ENCODE measurements around the gene SCN4A. TPM values are rescaled to one million over a fixed set of nuclear protein-coding genes. Genes with fewer than 3 reads are reported as not detected.

Gene SCN4A
- total RNA-seq, 1 donor from 2014 or later = 0.95 TPM

- no peak for DNase-seq (ENCODE audit: low spot score)
- H3K4me1 Mint-ChIP-seq (ENCODE audit: unreplicated experiment) = peaks cover under 1% of the 10 kb centered on the region
- no peaks in the 10 kb centered on the region for H3K36me3 Mint-ChIP-seq (ENCODE audit: low read depth, unreplicated experiment)
- no peak overlapping the region for H3K4me3 Mint-ChIP-seq (ENCODE audit: unreplicated experiment)
- peaks cover 7% of the 10 kb centered on the region for H3K27me3 Mint-ChIP-seq (ENCODE audit: unreplicated experiment)
- H3K27ac Mint-ChIP-seq (ENCODE audit: unreplicated experiment) = no peak overlapping the region
- no peaks in the 10 kb centered on the region for H3K9me3 Mint-ChIP-seq (ENCODE audit: unreplicated experiment)
- no peak for TF ChIP-seq CTCF (IDR thresholded peaks at IDR 0.05; ENCODE audit: unreplicated experiment)
These were observed 4.8 kb downstream of the SCN4A start for GRCh38 chr17:63967953-63968352.

- DNase-seq (ENCODE audit: low spot score) = no peak
- no peak overlapping the region for H3K27ac Mint-ChIP-seq (ENCODE audit: unreplicated experiment)
- H3K4me3 Mint-ChIP-seq (ENCODE audit: unreplicated experiment) = no peak overlapping the region
- no peaks in the 10 kb centered on the region for H3K36me3 Mint-ChIP-seq (ENCODE audit: low read depth, unreplicated experiment)
- no peaks in the 10 kb centered on the region for H3K9me3 Mint-ChIP-seq (ENCODE audit: unreplicated experiment)
- peaks cover 7% of the 10 kb centered on the region for H3K27me3 Mint-ChIP-seq (ENCODE audit: unreplicated experiment)
- H3K4me1 Mint-ChIP-seq (ENCODE audit: unreplicated experiment) = peaks cover 3% of the 10 kb centered on the region
- TF ChIP-seq CTCF (IDR thresholded peaks at IDR 0.05; ENCODE audit: unreplicated experiment) = no peak
These were observed 6.0 kb downstream of the SCN4A start for GRCh38 chr17:63966646-63967264.

GRCh38 chr17:63963123-63963522 lies 9.6 kb downstream of the SCN4A start:
- TF ChIP-seq CTCF (IDR thresholded peaks at IDR 0.05; ENCODE audit: unreplicated experiment) = no peak
- no peak overlapping the region for H3K4me3 Mint-ChIP-seq (ENCODE audit: unreplicated experiment)
- H3K36me3 Mint-ChIP-seq (ENCODE audit: low read depth, unreplicated experiment) = no peaks in the 10 kb centered on the region
- H3K9me3 Mint-ChIP-seq (ENCODE audit: unreplicated experiment) = no peaks in the 10 kb centered on the region
- no peak for DNase-seq (ENCODE audit: low spot score)
- no peak overlapping the region for H3K27ac Mint-ChIP-seq (ENCODE audit: unreplicated experiment)
- peaks cover 3% of the 10 kb centered on the region for H3K4me1 Mint-ChIP-seq (ENCODE audit: unreplicated experiment)
- H3K27me3 Mint-ChIP-seq (ENCODE audit: unreplicated experiment) = peaks cover 7% of the 10 kb centered on the region

GRCh38 chr17:63962298-63962744 lies 10.4 kb downstream of the SCN4A start:
- Mint-ChIP-seq H3K36me3 (ENCODE audit: low read depth, unreplicated experiment) (no peaks in the 10 kb centered on the region), H3K4me1 (ENCODE audit: unreplicated experiment) (peaks cover 3% of the 10 kb centered on the region), H3K27me3 (ENCODE audit: unreplicated experiment) (peaks cover 7% of the 10 kb centered on the region), H3K9me3 (ENCODE audit: unreplicated experiment) (no peaks in the 10 kb centered on the region), H3K4me3 (ENCODE audit: unreplicated experiment) (no peak overlapping the region), H3K27ac (ENCODE audit: unreplicated experiment) (peak overlapping the region; percentile 48)
- TF ChIP-seq CTCF (IDR thresholded peaks at IDR 0.05; ENCODE audit: unreplicated experiment) = no peak
- no peak for DNase-seq (ENCODE audit: low spot score)

- H3K9me3 Mint-ChIP-seq (ENCODE audit: unreplicated experiment) = no peaks in the 10 kb centered on the region
- H3K27ac Mint-ChIP-seq (ENCODE audit: unreplicated experiment) = no peak overlapping the region
- peaks cover 3% of the 10 kb centered on the region for H3K4me1 Mint-ChIP-seq (ENCODE audit: unreplicated experiment)
- H3K4me3 Mint-ChIP-seq (ENCODE audit: unreplicated experiment) = no peak overlapping the region
- H3K36me3 Mint-ChIP-seq (ENCODE audit: low read depth, unreplicated experiment) = no peaks in the 10 kb centered on the region
- DNase-seq (ENCODE audit: low spot score) = peak; percentile 72
- H3K27me3 Mint-ChIP-seq (ENCODE audit: unreplicated experiment) = peaks cover 7% of the 10 kb centered on the region
- no peak for TF ChIP-seq CTCF (IDR thresholded peaks at IDR 0.05; ENCODE audit: unreplicated experiment)
These were observed 11.1 kb downstream of the SCN4A start for GRCh38 chr17:63961355-63962212.
